Measurements from ENCODE around the gene CLIC5.

DNA sequence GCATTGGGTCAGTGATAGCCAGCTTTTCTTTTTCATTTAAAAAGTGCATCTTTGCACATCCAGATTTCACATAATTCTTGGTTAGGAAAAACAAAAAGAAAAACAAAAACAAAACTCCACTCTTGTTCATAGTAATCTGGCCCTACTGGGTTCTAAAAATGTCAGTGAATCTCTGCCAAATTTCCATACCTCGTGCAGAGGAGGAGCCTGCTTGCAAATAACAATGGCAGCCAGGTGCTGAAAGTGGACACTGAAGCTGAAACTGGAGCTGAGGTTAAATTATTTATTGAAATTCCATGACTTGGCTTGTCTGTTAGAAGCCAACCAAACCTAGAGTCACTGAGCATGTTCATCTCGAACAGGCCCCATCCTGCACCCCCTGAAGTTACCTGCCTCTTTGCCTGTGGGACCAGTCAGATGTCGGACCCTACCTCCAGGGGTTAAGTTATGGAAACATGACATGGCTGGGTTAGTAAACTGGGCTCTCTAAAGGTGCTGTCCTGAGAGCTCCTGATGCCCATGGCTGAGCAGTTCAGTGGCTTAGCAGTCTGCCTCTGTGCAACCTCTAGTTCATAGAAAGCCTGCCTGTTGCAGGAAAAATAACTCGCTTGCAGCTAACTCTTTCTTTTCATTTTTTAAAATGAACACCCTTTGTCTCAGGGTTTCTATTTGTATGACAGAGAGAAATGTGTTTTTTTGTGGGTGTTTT, 42.7 kb downstream of the CLIC5 start:
- TF ChIP-seq, protein P1, sequence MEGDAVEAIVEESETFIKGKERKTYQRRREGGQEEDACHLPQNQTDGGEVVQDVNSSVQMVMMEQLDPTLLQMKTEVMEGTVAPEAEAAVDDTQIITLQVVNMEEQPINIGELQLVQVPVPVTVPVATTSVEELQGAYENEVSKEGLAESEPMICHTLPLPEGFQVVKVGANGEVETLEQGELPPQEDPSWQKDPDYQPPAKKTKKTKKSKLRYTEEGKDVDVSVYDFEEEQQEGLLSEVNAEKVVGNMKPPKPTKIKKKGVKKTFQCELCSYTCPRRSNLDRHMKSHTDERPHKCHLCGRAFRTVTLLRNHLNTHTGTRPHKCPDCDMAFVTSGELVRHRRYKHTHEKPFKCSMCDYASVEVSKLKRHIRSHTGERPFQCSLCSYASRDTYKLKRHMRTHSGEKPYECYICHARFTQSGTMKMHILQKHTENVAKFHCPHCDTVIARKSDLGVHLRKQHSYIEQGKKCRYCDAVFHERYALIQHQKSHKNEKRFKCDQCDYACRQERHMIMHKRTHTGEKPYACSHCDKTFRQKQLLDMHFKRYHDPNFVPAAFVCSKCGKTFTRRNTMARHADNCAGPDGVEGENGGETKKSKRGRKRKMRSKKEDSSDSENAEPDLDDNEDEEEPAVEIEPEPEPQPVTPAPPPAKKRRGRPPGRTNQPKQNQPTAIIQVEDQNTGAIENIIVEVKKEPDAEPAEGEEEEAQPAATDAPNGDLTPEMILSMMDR (conservative IDR thresholded peaks at IDR 0.05 in 1 of 2, IDR thresholded peaks at IDR 0.05 in 1 of 2; ENCODE audit: extremely low read depth in 1 of 2, insufficient read depth in 1 of 2, low read depth in 1 of 2, low read length in 2 of 2), result no peak
- no peak for TF ChIP-seq EZH2 (IDR thresholded peaks at IDR 0.05; ENCODE audit: borderline replicate concordance, low read length)
